IPS-18c (cell line): Measurements from ENCODE around the gene PHTF2.
"Not testable (repeated sequence)": the region's sequence is repeated elsewhere in the genome, so short reads cannot be mapped to it uniquely, and the experiment has no call there.

Experiments used
- H3K4me3 ChIP-seq: 2 replicates; pipeline ENCODE4 v1.7.0; 2013; ENCODE audit warnings: low read depth, mild to moderate bottlenecking, low read length, moderate library complexity; ENCODE audit not compliant: insufficient read depth
- H3K9me3 ChIP-seq: one replicate; pipeline ENCODE4 v1.6.1; 2013; ENCODE audit warnings: mild to moderate bottlenecking, low read length, moderate library complexity; ENCODE audit not compliant: control insufficient read depth, insufficient read depth

The PHTF2 gene

GRCh38 chr7:77846317-77847092 is 47.9 kb downstream of the PHTF2 start:
- peaks cover 2% of the 10 kb centered on the region for H3K9me3 ChIP-seq
- no peak overlapping the region for H3K4me3 ChIP-seq

DNA sequence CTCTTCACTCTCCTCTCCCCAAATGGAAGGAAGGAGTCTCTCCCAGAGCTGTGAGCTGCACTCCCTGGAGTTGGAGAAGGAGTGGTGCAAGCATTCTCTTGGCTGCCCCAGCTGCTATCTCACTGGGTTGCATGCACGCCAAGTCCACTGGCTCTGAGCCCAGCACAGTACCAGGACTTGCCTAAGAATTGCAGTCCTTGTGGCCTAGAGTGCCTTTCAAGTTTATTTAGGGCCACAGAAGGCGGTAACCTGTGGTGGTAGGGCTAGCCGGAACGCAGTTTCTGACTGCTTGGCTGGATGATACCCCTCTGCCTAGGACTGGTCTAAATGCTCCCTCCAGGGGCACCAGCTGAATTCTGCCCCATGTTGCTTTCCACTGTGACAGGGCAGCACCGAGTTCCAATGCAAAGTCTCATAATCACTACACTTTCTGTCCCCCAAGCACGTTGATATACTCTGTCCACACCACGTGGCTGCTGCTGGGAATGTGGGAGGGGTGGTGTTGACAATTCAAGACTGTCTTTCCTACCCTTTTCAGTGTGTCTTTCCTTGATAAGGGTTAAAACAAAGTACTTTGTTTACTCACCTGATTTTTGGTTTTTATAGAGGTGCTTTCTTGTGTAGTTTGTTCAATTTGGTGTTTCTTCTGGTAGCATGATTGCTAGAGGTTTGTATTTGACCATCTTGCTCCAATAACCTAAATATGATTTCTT is 57.0 kb downstream of the PHTF2 start:
- Histone ChIP-seq H3K9me3 (no peaks in the 10 kb centered on the region), H3K4me3 (no peak overlapping the region)

- H3K9me3 ChIP-seq, result no peaks in the 10 kb centered on the region
- no peak overlapping the region for H3K4me3 ChIP-seq
These were observed 59.7 kb downstream of the PHTF2 start for GRCh38 chr7:77858278-77858677.

- Histone ChIP-seq H3K9me3 (no peaks in the 10 kb centered on the region), H3K4me3 (no peak overlapping the region)
These were observed 60.8 kb downstream of the PHTF2 start for GRCh38 chr7:77859343-77859742.

DNA sequence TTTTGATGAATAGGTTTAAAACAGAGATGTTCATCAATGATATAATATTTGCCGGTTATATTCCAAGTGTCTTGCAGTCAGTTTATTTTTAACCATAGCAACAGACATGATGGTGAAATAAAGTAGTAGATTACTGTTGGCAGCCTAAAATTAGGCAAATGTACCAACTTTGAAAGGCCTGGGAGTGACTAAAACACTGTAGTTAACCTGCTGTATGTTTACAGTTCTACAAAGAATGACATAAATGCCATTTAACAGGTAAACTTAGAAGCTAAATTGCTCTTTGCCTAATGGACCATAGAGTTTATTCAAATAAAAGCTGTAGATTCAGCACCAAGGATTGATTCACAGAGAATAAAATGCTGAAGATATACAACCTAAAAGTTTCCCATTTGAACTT is 64.1 kb downstream of the PHTF2 start:
- H3K4me3 ChIP-seq, result no peak overlapping the region

GRCh38 chr7:77863860-77864259 is 65.3 kb downstream of the PHTF2 start:
- H3K9me3 ChIP-seq, result no peaks in the 10 kb centered on the region
- no peak overlapping the region for H3K4me3 ChIP-seq

More for the DNA sequence above, 64.1 kb downstream of the PHTF2 start:
- H3K9me3 ChIP-seq, result no peaks in the 10 kb centered on the region

- H3K4me3 ChIP-seq, result no peak overlapping the region
These were observed 67.8 kb downstream of the PHTF2 start for GRCh38 chr7:77866370-77866769.

GRCh38 chr7:77866786-77867536 is 68.4 kb downstream of the PHTF2 start:
- Histone ChIP-seq H3K4me3 (no peak overlapping the region), H3K9me3 (no peaks in the 10 kb centered on the region)

More at GRCh38 chr7:77866370-77866769, 67.8 kb downstream of the PHTF2 start:
- no peaks in the 10 kb centered on the region for H3K9me3 ChIP-seq

DNA sequence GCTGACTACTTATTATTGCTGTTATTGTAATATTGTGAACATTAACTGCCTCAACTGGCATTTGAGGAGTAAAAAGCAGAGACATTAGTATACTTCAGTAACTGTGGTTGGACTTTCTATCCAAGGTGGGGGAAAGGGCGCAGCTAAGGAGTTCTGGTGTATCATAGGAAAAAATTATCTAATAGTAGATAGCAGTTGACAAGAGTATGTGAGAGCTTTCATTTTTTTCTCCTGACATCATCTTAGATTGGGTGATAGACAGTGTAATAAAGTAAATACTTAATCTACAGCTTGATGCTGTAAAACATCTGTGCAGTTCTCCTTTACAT is 68.9 kb downstream of the PHTF2 start:
- no peak overlapping the region for H3K4me3 ChIP-seq
- H3K9me3 ChIP-seq, result no peaks in the 10 kb centered on the region

DNA sequence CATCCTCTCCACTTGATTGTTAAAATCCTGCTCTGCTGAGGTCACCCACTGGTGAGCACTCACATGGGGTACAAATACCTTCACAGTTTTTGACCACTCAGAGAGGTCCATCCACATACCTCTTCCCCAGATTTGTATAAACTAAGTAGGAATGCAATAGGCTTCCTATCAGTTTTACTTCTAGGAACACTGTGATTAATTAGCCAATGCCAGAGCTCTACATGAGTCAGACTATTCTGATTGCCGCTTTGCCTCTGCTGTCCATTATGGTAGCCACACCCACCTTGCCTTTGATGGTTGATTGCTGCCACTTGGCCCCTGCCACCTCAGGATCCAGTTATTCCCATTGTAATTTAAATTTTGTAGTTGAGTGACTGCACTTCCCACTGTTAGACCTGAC is 73.7 kb downstream of the PHTF2 start:
- not testable (repeated sequence) for H3K9me3 ChIP-seq, H3K4me3 ChIP-seq

GRCh38 chr7:77873416-77874327 is 75.1 kb downstream of the PHTF2 start:
- not testable (repeated sequence) for H3K9me3 ChIP-seq, H3K4me3 ChIP-seq

DNA sequence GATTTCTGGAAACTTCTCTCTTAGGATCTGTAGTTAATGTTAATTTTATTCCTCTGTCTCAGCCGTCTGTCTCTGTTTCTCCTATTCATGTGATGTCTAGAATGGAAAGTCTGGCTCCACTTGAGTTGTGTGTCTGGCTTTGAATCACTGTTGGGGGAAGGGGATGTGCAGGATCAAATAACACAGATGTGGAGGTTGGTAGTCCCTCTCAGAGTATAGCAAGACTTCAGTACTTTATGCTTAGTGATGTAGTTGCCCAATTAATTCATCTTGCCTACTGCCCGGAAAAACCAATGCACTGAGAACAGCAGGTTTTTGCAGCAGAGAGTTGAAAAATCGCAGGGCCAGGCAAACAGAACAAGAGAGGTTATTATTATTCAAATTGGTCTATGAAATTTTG is 79.2 kb downstream of the PHTF2 start:
- H3K4me3 ChIP-seq, result no peak overlapping the region

GRCh38 chr7:77878500-77878899 is 79.9 kb downstream of the PHTF2 start:
- H3K4me3 ChIP-seq, result no peak overlapping the region
- H3K9me3 ChIP-seq, result no peaks in the 10 kb centered on the region

More for the DNA sequence above, 79.2 kb downstream of the PHTF2 start:
- H3K9me3 ChIP-seq, result no peaks in the 10 kb centered on the region

GRCh38 chr7:77879272-77879671 is 80.7 kb downstream of the PHTF2 start:
- H3K4me3 ChIP-seq, result no peak overlapping the region

GRCh38 chr7:77881871-77882270 is 83.3 kb downstream of the PHTF2 start:
- Histone ChIP-seq H3K9me3 (no peaks in the 10 kb centered on the region), H3K4me3 (no peak overlapping the region)

More at GRCh38 chr7:77879272-77879671, 80.7 kb downstream of the PHTF2 start:
- H3K9me3 ChIP-seq, result no peaks in the 10 kb centered on the region

GRCh38 chr7:77885155-77885554 is 86.6 kb downstream of the PHTF2 start:
- no peak overlapping the region for H3K4me3 ChIP-seq
- H3K9me3 ChIP-seq, result no peaks in the 10 kb centered on the region

GRCh38 chr7:77887567-77887966 is 89.0 kb downstream of the PHTF2 start:
- H3K9me3 ChIP-seq, result no peaks in the 10 kb centered on the region
- H3K4me3 ChIP-seq, result no peak overlapping the region
